TTC549 (cell line): ENCODE results near the gene FGF19.

Source experiments
- FAIRE-seq: peaks from 2 replicates; lab custom pipeline; 2012; peaks lifted over from hg19 to GRCh38; lab: Jason Lieb, UNC

Gene FGF19

GRCh38 chr11:69667619-69668604, 35.9 kb downstream of the FGF19 start:
- no peak for FAIRE-seq

GRCh38 chr11:69666752-69667536, 36.9 kb downstream of the FGF19 start:
- FAIRE-seq: no peak

- no peak for FAIRE-seq
These were observed 37.6 kb downstream of the FGF19 start for GRCh38 chr11:69666261-69666660.

DNA sequence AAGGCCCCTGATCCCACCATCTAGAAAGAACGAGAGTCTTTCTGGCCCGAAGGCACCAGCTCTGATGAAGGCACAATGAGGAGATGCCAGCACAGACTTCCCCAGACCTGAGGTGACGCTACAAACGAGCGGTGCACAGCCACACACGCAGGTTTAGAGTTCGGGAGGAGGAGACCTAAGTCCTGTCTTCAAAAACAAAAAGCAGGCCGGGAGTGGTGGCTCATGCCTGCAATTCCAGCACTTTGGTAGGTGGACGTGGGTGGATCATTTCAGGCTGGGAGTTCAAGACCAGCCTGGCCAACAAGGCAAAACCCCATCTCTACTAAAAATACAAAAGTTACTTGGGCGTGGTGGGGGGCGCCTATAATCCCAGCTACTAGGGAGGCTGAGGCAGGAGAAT, 38.2 kb downstream of the FGF19 start:
- FAIRE-seq: no peak

GRCh38 chr11:69664901-69665300, 38.9 kb downstream of the FGF19 start:
- FAIRE-seq: no peak

- FAIRE-seq: no peak
These were observed 39.6 kb downstream of the FGF19 start for GRCh38 chr11:69664103-69664775.

GRCh38 chr11:69663326-69663725, 40.5 kb downstream of the FGF19 start:
- FAIRE-seq: no peak

GRCh38 chr11:69662806-69663205, 41.0 kb downstream of the FGF19 start:
- FAIRE-seq: no peak

GRCh38 chr11:69662021-69662698, 41.7 kb downstream of the FGF19 start:
- FAIRE-seq: no peak

- no peak for FAIRE-seq
These were observed 42.5 kb downstream of the FGF19 start for GRCh38 chr11:69661413-69661715.

- no peak for FAIRE-seq
These were observed 43.8 kb downstream of the FGF19 start for GRCh38 chr11:69660001-69660500.

GRCh38 chr11:69659591-69659990, 44.2 kb downstream of the FGF19 start:
- no peak for FAIRE-seq

DNA sequence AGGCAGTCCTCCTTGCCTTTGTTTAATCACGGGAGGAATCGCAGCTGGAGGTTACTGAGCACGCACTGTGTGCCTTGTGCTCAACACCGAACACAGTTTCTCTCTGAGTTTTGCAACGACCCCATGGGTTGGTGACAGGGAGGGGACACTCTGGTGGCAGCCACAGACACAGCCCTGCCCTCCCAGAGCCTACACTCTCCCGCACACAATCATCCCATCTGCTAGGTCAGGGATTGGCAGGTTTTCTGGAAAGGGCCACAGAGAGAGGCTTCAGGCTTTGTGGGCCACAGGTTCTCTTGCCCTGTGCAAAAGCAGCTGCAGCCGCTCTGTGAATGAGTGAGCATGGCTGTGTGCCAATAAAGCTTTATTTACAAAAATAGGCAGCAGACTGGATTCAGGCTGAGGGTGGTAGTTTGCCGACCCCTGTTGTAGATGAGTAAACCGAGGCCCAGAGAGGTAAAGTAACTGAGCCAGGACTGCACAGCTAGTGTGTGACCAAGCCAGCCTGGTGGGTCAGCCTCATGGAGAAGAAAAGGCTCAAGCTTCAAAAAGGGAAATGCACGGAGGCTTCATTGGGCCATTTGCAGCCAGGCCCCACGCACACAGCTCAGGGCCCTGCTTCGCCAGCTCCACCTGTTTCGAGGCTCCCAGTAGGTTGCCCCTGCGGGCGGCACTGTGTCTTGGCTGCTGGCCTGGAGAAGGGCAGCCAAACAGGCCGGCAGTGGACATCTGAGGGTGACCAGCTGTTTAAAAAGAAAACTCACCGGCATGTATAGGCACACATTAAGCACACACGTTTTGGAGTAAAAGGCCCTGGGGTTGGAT, 45.0 kb downstream of the FGF19 start:
- no peak for FAIRE-seq

- no peak for FAIRE-seq
These were observed 45.8 kb downstream of the FGF19 start for GRCh38 chr11:69657911-69658625.

- FAIRE-seq: no peak
These were observed 46.3 kb downstream of the FGF19 start for GRCh38 chr11:69657456-69657910.

DNA sequence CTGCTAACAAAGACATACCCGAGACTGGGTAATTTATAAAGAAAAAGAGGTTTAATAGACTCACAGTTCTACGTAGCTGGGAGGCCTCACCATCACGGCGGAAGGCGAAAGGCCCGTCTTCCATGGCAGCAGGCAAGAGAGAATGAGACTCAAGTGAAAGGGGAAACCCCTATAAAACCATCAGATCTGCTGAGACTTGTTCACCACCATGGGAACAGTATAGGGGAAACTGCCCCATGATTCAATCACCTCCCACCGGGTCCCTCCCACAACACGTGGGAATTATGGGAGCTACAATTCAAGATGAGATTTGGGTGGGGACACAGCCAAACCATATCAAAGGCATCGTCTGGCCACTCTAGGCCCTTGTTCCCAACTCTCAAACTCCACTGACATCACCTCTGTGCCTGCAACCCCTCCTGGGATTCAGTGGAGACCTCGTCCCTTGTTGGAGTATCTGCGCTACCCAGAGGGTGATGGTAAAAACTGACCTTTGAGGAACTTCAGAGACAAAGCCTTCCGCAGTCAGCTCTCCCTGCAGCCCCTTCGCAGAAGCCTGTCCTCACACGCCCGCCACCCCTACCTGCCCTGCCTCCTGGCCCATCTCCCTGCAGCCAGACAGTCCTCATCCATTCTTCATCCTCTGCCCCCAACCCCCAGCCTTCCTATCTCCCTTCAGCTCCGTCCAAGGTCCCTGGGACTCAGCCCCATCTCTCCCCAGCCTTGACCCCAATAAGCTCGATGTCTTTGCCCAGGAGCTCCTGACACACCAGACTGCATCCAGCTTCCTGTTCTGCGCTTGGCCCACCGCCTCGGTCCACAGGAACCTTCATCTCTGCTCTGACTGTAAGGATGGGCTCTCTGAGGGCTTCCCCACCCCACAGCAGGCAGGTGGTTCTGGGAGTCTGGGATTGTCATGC, 47.0 kb downstream of the FGF19 start:
- FAIRE-seq: no peak

GRCh38 chr11:69655479-69656428, 48.1 kb downstream of the FGF19 start:
- FAIRE-seq: no peak
